ENCODE data around the gene DCAF11. TPM values are rescaled to one million over a fixed set of nuclear protein-coding genes. Genes with fewer than 3 reads are reported as not detected.

Gene DCAF11
- total RNA-seq, 1 experiment from 2014 or later: 52.7 TPM

GRCh38 chr14:24133735-24134134, 19.2 kb downstream of the DCAF11 start:
- H3K36me3 ChIP-seq (ENCODE audit: low read depth): no peaks in the 10 kb centered on the region
- H4K20me1 ChIP-seq (ENCODE audit: insufficient read depth): no peaks in the 10 kb centered on the region
- H3K27me3 ChIP-seq (ENCODE audit: insufficient read depth, low read depth): no peaks in the 10 kb centered on the region
- no peaks in the 10 kb centered on the region for H3K9me2 ChIP-seq (ENCODE audit: insufficient read depth)
- no TSS peak for BruUV-seq (replicated peaks)
- peaks cover 10% of the 10 kb centered on the region; the same call in 1 of the 2 replicates for H3K79me2 ChIP-seq (ENCODE audit: low read depth)
- no peak overlapping the region for H2AFZ ChIP-seq
- DNase-seq: no peak
- H3K27ac ChIP-seq: no peak overlapping the region
- intact Hi-C loops (cut with micrococcal nuclease; ENCODE audit: unreplicated experiment): no loop called here
- H3K4me2 ChIP-seq: no peak overlapping the region
- peaks cover 7% of the 10 kb centered on the region; the same call in 1 of the 2 replicates for H3F3A ChIP-seq (ENCODE audit: insufficient read depth, low read depth)
- peaks cover 11% of the 10 kb centered on the region; the same call in 1 of the 2 replicates for H3K4me1 ChIP-seq (replicated peaks; ENCODE audit: insufficient read depth)
- H3K9me3 ChIP-seq (ENCODE audit: insufficient read depth, low read depth): no peaks in the 10 kb centered on the region
- POLR2A ChIA-PET (ENCODE audit: unreplicated experiment): no interaction called here
- CTCF ChIA-PET: interaction anchor here (0.6 kb wide), 2 partner anchors 11 to 163 kb away, joined by 3 to 5 read pairs; no protein-coding TSS in a partner anchor
- TF ChIP-seq EZH2 (IDR thresholded peaks at IDR 0.05; ENCODE audit: low read depth) (no peak), CTCF (conservative IDR thresholded peaks at IDR 0.05) (no peak)
- H3K4me3 ChIP-seq: no peak overlapping the region

- Histone ChIP-seq H3K9me2 (ENCODE audit: insufficient read depth) (no peaks in the 10 kb centered on the region), H3K36me3 (ENCODE audit: low read depth) (no peaks in the 10 kb centered on the region), H2AFZ (peak overlapping the region; percentile 89), H3K4me1 (replicated peaks; ENCODE audit: insufficient read depth) (peaks cover 20% of the 10 kb centered on the region), H3K4me3 (peak overlapping the region; percentile 87), H3K9me3 (ENCODE audit: insufficient read depth, low read depth) (no peaks in the 10 kb centered on the region), H3K79me2 (ENCODE audit: low read depth) (peaks cover 21% of the 10 kb centered on the region), H3K4me2 (peak overlapping the region; percentile 84), H3K27me3 (ENCODE audit: insufficient read depth, low read depth) (no peaks in the 10 kb centered on the region), H3F3A (ENCODE audit: insufficient read depth, low read depth) (peaks cover 7% of the 10 kb centered on the region; the same call in 1 of the 2 replicates), H3K27ac (peak overlapping the region; percentile 27; the same call in 1 of the 2 replicates), H4K20me1 (ENCODE audit: insufficient read depth) (no peaks in the 10 kb centered on the region)
- CTCF ChIA-PET: interaction anchor here (1.3 kb wide), 1 partner anchor 25 kb away, joined by 6 read pairs; the partner anchor contains the start of gene IRF9
- no peak for TF ChIP-seq EZH2 (IDR thresholded peaks at IDR 0.05; ENCODE audit: low read depth)
- TF ChIP-seq CTCF (conservative IDR thresholded peaks at IDR 0.05): no peak
- DNase-seq: no peak
- no TSS peak for BruUV-seq (replicated peaks)
- intact Hi-C loops (cut with micrococcal nuclease; ENCODE audit: unreplicated experiment): no loop called here
- POLR2A ChIA-PET (ENCODE audit: unreplicated experiment): interaction anchor here (0.7 to 1.4 kb wide), 3 partner anchors 21 to 42 kb away, joined by 3 to 13 read pairs (median 4); partner anchors contain the start of genes DCAF11 and NRL
These were observed 20.9 kb downstream of the DCAF11 start for GRCh38 chr14:24135584-24135833.

GRCh38 chr14:24135834-24136683, 21.5 kb downstream of the DCAF11 start, which contains the start of gene PSME1:
PSME1 (plus strand) TSS chr14:24136194; CDS start chr14:24136263, 69 bp downstream.
- Histone ChIP-seq H3K4me1 (replicated peaks; ENCODE audit: insufficient read depth) (peaks cover 20% of the 10 kb centered on the region), H3K9me2 (ENCODE audit: insufficient read depth) (no peaks in the 10 kb centered on the region), H3K27ac (peak within 1 kb of the TSS; percentile 27; the same call in 1 of the 2 replicates), H3K79me2 (ENCODE audit: low read depth) (peaks cover 21% of the 10 kb centered on the region), H4K20me1 (ENCODE audit: insufficient read depth) (no peaks in the 10 kb centered on the region), H3K9me3 (ENCODE audit: insufficient read depth, low read depth) (no peaks in the 10 kb centered on the region), H2AFZ (peak within 1 kb of the TSS; percentile 89), H3K27me3 (ENCODE audit: insufficient read depth, low read depth) (no peaks in the 10 kb centered on the region), H3K4me3 (peak within 1 kb of the TSS; percentile 87), H3F3A (ENCODE audit: insufficient read depth, low read depth) (peaks cover 7% of the 10 kb centered on the region; the same call in 1 of the 2 replicates), H3K4me2 (peak within 1 kb of the TSS; percentile 84), H3K36me3 (ENCODE audit: low read depth) (no peaks in the 10 kb centered on the region)
- intact Hi-C loops (cut with micrococcal nuclease; ENCODE audit: unreplicated experiment): no loop called here
- CTCF ChIA-PET: interaction anchor here (0.6 to 1.4 kb wide), 3 partner anchors 22 to 78 kb away, joined by 4 to 6 read pairs (median 5); partner anchors contain the start of gene IRF9
- no TSS peak for BruUV-seq (replicated peaks)
- POLR2A ChIA-PET (ENCODE audit: unreplicated experiment): interaction anchor here (0.5 to 1.4 kb wide), 5 partner anchors 21 to 107 kb away, joined by 3 to 13 read pairs (median 5); partner anchors contain the start of genes DCAF11, NRL and TINF2
- peak; percentile 51 to 91 for DNase-seq
- TF ChIP-seq CTCF (conservative IDR thresholded peaks at IDR 0.05) (no peak), EZH2 (IDR thresholded peaks at IDR 0.05; ENCODE audit: low read depth) (no peak)

Data from PC-9 (cell line).